GM21423 (cell line): ENCODE data around the gene ACAA1.
"Not testable (repeated sequence)": the region's sequence is repeated elsewhere in the genome, so short reads cannot be mapped to it uniquely, and the experiment has no call there.

Experiments used
- ATAC-seq: cut with Tn5 transposase; IDR thresholded peaks from one replicate; pipeline ENCODE4 v1.9.1; 2021; ENCODE audit warnings: mild to moderate bottlenecking, moderate library complexity; ENCODE audit not compliant: unreplicated experiment

Gene ACAA1

GRCh38 chr3:38136393-38136776, 542 bp downstream of the ACAA1 start:
- ATAC-seq: no peak

- ATAC-seq: not testable (repeated sequence)
These were observed 1.2 kb downstream of the ACAA1 start for GRCh38 chr3:38135621-38136277.

GRCh38 chr3:38134517-38135143, 2.3 kb downstream of the ACAA1 start:
- ATAC-seq: not testable (repeated sequence)

- ATAC-seq: no peak
These were observed 3.1 kb downstream of the ACAA1 start for GRCh38 chr3:38133557-38134405.

GRCh38 chr3:38133209-38133556, 3.7 kb downstream of the ACAA1 start:
- no peak for ATAC-seq

GRCh38 chr3:38131621-38132369, 5.1 kb downstream of the ACAA1 start:
- no peak for ATAC-seq

- ATAC-seq: no peak
These were observed 6.3 kb downstream of the ACAA1 start for GRCh38 chr3:38130631-38131065.

- ATAC-seq: no peak
These were observed 7.9 kb downstream of the ACAA1 start for GRCh38 chr3:38129058-38129457.

GRCh38 chr3:38128303-38128655, 8.6 kb downstream of the ACAA1 start:
- ATAC-seq: no peak

GRCh38 chr3:38127611-38128302, 9.2 kb downstream of the ACAA1 start:
- no peak for ATAC-seq

GRCh38 chr3:38126121-38126892, 10.6 kb downstream of the ACAA1 start:
- no peak for ATAC-seq

GRCh38 chr3:38125305-38126120, 11.4 kb downstream of the ACAA1 start:
- no peak for ATAC-seq

- no peak for ATAC-seq
These were observed 12.4 kb downstream of the ACAA1 start for GRCh38 chr3:38124324-38125122.

- no peak for ATAC-seq
These were observed 14.1 kb downstream of the ACAA1 start for GRCh38 chr3:38122712-38123290.

GRCh38 chr3:38121832-38122461, 15.0 kb downstream of the ACAA1 start:
- ATAC-seq: no peak

- ATAC-seq: no peak
These were observed 15.5 kb downstream of the ACAA1 start for GRCh38 chr3:38121451-38121831.

- ATAC-seq: no peak
These were observed 16.1 kb downstream of the ACAA1 start for GRCh38 chr3:38120693-38121450.
